ENCODE measurements around the gene IGSF9.

DNA sequence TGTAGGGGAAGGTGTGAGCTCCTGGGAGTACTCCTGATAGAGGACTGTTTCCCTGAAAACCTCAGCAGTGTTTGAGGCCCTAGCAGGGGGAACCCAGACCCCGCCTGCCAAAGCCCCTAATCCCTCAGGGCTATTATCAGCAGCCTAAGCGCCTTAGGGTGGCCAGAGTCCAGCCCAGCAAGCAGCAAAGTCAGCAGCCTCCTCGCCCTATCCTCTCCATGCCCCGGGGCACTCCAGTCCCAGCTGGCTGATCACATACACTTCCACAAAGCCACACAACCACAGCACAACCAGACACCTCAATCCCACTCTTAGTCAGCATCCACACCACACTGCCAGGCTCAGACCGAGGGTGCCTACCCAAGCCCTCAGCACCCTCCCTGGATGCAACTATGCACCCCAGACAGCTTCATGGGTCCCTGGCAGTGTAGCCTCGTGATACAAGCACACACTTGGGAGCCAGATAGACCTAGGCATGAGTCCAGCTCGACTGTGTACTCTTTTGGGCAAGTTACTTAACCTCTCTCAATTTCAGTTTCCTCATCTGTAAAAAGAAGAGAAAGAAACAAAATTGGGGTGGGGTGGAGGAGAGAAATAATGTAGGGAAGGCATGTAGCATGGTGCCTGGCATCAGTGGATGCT, 7.1 kb downstream of the IGSF9 start:
- TF ChIP-seq, protein P1, sequence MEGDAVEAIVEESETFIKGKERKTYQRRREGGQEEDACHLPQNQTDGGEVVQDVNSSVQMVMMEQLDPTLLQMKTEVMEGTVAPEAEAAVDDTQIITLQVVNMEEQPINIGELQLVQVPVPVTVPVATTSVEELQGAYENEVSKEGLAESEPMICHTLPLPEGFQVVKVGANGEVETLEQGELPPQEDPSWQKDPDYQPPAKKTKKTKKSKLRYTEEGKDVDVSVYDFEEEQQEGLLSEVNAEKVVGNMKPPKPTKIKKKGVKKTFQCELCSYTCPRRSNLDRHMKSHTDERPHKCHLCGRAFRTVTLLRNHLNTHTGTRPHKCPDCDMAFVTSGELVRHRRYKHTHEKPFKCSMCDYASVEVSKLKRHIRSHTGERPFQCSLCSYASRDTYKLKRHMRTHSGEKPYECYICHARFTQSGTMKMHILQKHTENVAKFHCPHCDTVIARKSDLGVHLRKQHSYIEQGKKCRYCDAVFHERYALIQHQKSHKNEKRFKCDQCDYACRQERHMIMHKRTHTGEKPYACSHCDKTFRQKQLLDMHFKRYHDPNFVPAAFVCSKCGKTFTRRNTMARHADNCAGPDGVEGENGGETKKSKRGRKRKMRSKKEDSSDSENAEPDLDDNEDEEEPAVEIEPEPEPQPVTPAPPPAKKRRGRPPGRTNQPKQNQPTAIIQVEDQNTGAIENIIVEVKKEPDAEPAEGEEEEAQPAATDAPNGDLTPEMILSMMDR (IDR thresholded peaks at IDR 0.05), result no peak
- no peak for TF ChIP-seq POLR2A (IDR thresholded peaks at IDR 0.05)

All from thyroid gland (tissue), 4 donors.